Activated CD8-positive, alpha-beta memory T cell treated with anti-CD3 and anti-CD28 coated beads for 4 hours (primary cell): Measurements from ENCODE around the gene TPSD1.
"Not testable (repeated sequence)": the region's sequence is repeated elsewhere in the genome, so short reads cannot be mapped to it uniquely, and the experiment has no call there.

Experiments used
- DNase-seq, 2 donors: peaks; one replicate each; pipeline ENCODE4 v3.0.0-alpha.2; 2020; ENCODE audit warnings: low read depth in 2 of 2

Gene TPSD1

GRCh38 chr16:1220841-1221627, 34.8 kb upstream of the TPSD1 start:
- DNase-seq: no peak

GRCh38 chr16:1221628-1222552, 34.0 kb upstream of the TPSD1 start:
- DNase-seq: no peak

- DNase-seq: no peak
These were observed 33.1 kb upstream of the TPSD1 start for GRCh38 chr16:1222553-1223354.

- no peak for DNase-seq
These were observed 32.3 kb upstream of the TPSD1 start for GRCh38 chr16:1223355-1224214.

GRCh38 chr16:1224558-1224957, 31.3 kb upstream of the TPSD1 start:
- DNase-seq: no peak

GRCh38 chr16:1225051-1225451, 30.8 kb upstream of the TPSD1 start, which contains the start of gene TPSG1:
TPSG1 (minus strand) TSS chr16:1225268; CDS start chr16:1225252, 16 bp downstream.
- DNase-seq: no peak

GRCh38 chr16:1225728-1226311, 30.0 kb upstream of the TPSD1 start:
- not testable (repeated sequence) for DNase-seq

- DNase-seq: not testable (repeated sequence)
These were observed 29.2 kb upstream of the TPSD1 start for GRCh38 chr16:1226692-1227091.

- DNase-seq: not testable (repeated sequence)
These were observed 27.6 kb upstream of the TPSD1 start for GRCh38 chr16:1228227-1228626.

GRCh38 chr16:1229476-1229875, 26.4 kb upstream of the TPSD1 start:
- DNase-seq: not testable (repeated sequence)

GRCh38 chr16:1230084-1230470, 25.8 kb upstream of the TPSD1 start, which contains the start of gene TPSB2:
TPSB2 (minus strand) TSS chr16:1230184; CDS start chr16:1229951, 233 bp downstream.
- DNase-seq: not testable (repeated sequence)

- DNase-seq: not testable (repeated sequence)
These were observed 25.2 kb upstream of the TPSD1 start for GRCh38 chr16:1230471-1231212.

GRCh38 chr16:1231301-1231700, 24.6 kb upstream of the TPSD1 start:
- not testable (repeated sequence) for DNase-seq

- DNase-seq: not testable (repeated sequence)
These were observed 23.7 kb upstream of the TPSD1 start for GRCh38 chr16:1232049-1232748.

- not testable (repeated sequence) for DNase-seq
These were observed 19.2 kb upstream of the TPSD1 start for GRCh38 chr16:1236659-1237058.

- no peak for DNase-seq
These were observed 17.9 kb upstream of the TPSD1 start for GRCh38 chr16:1237990-1238389.

- not testable (repeated sequence) for DNase-seq
These were observed 17.0 kb upstream of the TPSD1 start for GRCh38 chr16:1238909-1239308.

GRCh38 chr16:1239575-1239974, 16.3 kb upstream of the TPSD1 start:
- DNase-seq: not testable (repeated sequence)

- not testable (repeated sequence) for DNase-seq
These were observed 15.4 kb upstream of the TPSD1 start, which contains the start of gene TPSAB1 for GRCh38 chr16:1240436-1240835. TPSAB1 (plus strand) TSS chr16:1240705; CDS start chr16:1240939, 234 bp downstream.
